ENCODE data around the gene ARMC10.

ARMC10 gene

DNA sequence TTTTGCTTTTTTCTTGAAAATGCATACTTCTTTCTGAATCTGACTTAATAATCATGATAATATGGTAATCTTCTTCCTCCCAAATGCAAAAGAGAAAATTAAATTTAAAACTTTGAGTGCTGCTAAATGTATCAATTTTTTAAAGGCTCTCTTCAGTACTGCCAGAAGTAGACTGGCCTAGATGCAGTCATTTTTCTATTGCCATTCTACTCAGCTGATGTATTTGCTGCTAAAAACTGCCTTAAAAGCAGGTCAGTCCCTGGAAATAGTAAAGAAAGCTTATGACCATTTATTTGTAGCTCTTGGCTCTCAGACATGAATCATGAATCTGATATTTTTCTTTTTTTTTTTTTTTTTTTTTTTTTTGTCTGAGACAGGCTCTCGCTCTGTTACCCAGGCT, 45.4 kb downstream of the ARMC10 start:
- Histone ChIP-seq H3K27ac (ENCODE audit: low read depth, low read length, poor library complexity, severe bottlenecking) (no peak overlapping the region), H3K4me3 (ENCODE audit: low read depth, low read length, poor library complexity, severe bottlenecking) (no peak overlapping the region), H3K4me2 (ENCODE audit: low read length) (no peak overlapping the region), H3K79me2 (ENCODE audit: insufficient read depth, low read length) (peaks cover 6% of the 10 kb centered on the region; the same call in 1 of the 2 replicates), H3K9me2 (ENCODE audit: low read depth, low read length) (no peaks in the 10 kb centered on the region), H3F3A (ENCODE audit: insufficient read depth, low read length) (no peaks in the 10 kb centered on the region), H3K9ac (ENCODE audit: low read length) (no peak overlapping the region), H3K27me3 (ENCODE audit: insufficient read depth, low read length) (no peaks in the 10 kb centered on the region), H3K36me3 (ENCODE audit: insufficient read depth, low read length) (peaks cover 92% of the 10 kb centered on the region), H3K4me1 (ENCODE audit: insufficient read depth, low read length, severe bottlenecking) (no peaks in the 10 kb centered on the region), H2AFZ (ENCODE audit: low read length) (no peak overlapping the region), H3K9me3 (ENCODE audit: low read length) (no peaks in the 10 kb centered on the region), H4K20me1 (ENCODE audit: insufficient read depth, low read length) (no peaks in the 10 kb centered on the region)
- TF ChIP-seq EZH2 (IDR thresholded peaks at IDR 0.05; ENCODE audit: borderline replicate concordance, low read length), result no peak
- TF ChIP-seq, protein P1, sequence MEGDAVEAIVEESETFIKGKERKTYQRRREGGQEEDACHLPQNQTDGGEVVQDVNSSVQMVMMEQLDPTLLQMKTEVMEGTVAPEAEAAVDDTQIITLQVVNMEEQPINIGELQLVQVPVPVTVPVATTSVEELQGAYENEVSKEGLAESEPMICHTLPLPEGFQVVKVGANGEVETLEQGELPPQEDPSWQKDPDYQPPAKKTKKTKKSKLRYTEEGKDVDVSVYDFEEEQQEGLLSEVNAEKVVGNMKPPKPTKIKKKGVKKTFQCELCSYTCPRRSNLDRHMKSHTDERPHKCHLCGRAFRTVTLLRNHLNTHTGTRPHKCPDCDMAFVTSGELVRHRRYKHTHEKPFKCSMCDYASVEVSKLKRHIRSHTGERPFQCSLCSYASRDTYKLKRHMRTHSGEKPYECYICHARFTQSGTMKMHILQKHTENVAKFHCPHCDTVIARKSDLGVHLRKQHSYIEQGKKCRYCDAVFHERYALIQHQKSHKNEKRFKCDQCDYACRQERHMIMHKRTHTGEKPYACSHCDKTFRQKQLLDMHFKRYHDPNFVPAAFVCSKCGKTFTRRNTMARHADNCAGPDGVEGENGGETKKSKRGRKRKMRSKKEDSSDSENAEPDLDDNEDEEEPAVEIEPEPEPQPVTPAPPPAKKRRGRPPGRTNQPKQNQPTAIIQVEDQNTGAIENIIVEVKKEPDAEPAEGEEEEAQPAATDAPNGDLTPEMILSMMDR (IDR thresholded peaks at IDR 0.05; ENCODE audit: low read length), result no peak

DNA sequence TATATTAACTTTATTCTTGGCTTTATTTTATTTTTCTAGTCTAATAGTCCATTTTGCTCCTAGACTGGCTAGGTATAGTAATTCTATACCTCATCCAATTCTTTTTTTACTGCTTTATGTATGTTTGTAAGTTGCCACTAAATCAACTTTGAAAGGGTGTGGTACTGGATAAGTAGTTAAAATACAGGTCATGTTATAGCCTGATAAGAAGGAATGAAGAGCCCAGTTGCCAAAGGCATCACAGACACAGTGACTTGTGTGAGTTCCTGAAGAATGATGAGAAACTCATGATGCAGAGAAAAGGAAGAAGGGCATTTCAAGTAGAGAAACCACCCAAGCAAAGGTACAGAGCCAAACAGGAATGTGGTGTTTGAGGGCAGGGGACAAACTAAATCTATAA, 46.7 kb downstream of the ARMC10 start:
- H3K36me3 ChIP-seq (ENCODE audit: insufficient read depth, low read length), result peaks cover 90% of the 10 kb centered on the region
- H2AFZ ChIP-seq (ENCODE audit: low read length), result no peak overlapping the region
- no peaks in the 10 kb centered on the region for H4K20me1 ChIP-seq (ENCODE audit: insufficient read depth, low read length)
- H3K4me1 ChIP-seq (ENCODE audit: insufficient read depth, low read length, severe bottlenecking), result no peaks in the 10 kb centered on the region
- no peaks in the 10 kb centered on the region for H3K9me2 ChIP-seq (ENCODE audit: low read depth, low read length)
- H3K4me3 ChIP-seq (ENCODE audit: low read depth, low read length, poor library complexity, severe bottlenecking), result no peak overlapping the region
- H3K9me3 ChIP-seq (ENCODE audit: low read length), result no peaks in the 10 kb centered on the region
- no peaks in the 10 kb centered on the region for H3K27me3 ChIP-seq (ENCODE audit: insufficient read depth, low read length)
- H3K27ac ChIP-seq (ENCODE audit: low read depth, low read length, poor library complexity, severe bottlenecking), result no peak overlapping the region
- no peak for TF ChIP-seq EZH2 (IDR thresholded peaks at IDR 0.05; ENCODE audit: borderline replicate concordance, low read length)
- TF ChIP-seq, protein P1 (IDR thresholded peaks at IDR 0.05; ENCODE audit: low read length), result no peak
- H3K9ac ChIP-seq (ENCODE audit: low read length), result no peak overlapping the region
- H3K79me2 ChIP-seq (ENCODE audit: insufficient read depth, low read length), result peaks cover 6% of the 10 kb centered on the region; the same call in 1 of the 2 replicates
- H3K4me2 ChIP-seq (ENCODE audit: low read length), result no peak overlapping the region
- H3F3A ChIP-seq (ENCODE audit: insufficient read depth, low read length), result no peaks in the 10 kb centered on the region

DNA sequence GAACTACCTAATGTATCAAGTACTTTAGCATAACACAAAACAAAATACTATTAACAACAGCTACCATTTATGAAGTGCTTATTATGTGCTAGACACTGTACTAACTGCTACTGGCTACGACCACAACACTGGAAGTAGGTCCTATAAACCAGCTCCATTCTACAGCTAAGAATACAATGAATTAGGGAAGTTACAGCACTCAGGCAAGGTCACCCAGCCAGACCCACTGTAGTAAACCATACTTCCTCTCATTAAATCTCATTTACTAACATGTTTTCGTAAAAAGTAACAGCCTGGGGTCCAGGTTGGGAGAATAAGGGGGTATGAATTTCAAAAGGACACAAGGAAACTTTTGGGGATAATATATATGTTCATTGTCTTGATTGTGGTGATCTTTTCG, 48.6 kb downstream of the ARMC10 start:
- Histone ChIP-seq H3K9me3 (ENCODE audit: low read length) (no peaks in the 10 kb centered on the region), H2AFZ (ENCODE audit: low read length) (no peak overlapping the region), H3K27ac (ENCODE audit: low read depth, low read length, poor library complexity, severe bottlenecking) (no peak overlapping the region), H3K79me2 (ENCODE audit: insufficient read depth, low read length) (peaks cover 8% of the 10 kb centered on the region), H4K20me1 (ENCODE audit: insufficient read depth, low read length) (no peaks in the 10 kb centered on the region), H3K9ac (ENCODE audit: low read length) (no peak overlapping the region), H3K27me3 (ENCODE audit: insufficient read depth, low read length) (no peaks in the 10 kb centered on the region), H3K4me2 (ENCODE audit: low read length) (no peak overlapping the region), H3F3A (ENCODE audit: insufficient read depth, low read length) (no peaks in the 10 kb centered on the region), H3K36me3 (ENCODE audit: insufficient read depth, low read length) (peaks cover 91% of the 10 kb centered on the region), H3K4me1 (ENCODE audit: insufficient read depth, low read length, severe bottlenecking) (no peaks in the 10 kb centered on the region), H3K4me3 (ENCODE audit: low read depth, low read length, poor library complexity, severe bottlenecking) (no peak overlapping the region), H3K9me2 (ENCODE audit: low read depth, low read length) (no peaks in the 10 kb centered on the region)
- TF ChIP-seq, protein P1 (IDR thresholded peaks at IDR 0.05; ENCODE audit: low read length), result no peak
- TF ChIP-seq EZH2 (IDR thresholded peaks at IDR 0.05; ENCODE audit: borderline replicate concordance, low read length), result no peak
